ENCODE measurements around the gene PLTP.
"Not testable (repeated sequence)": the region's sequence is repeated elsewhere in the genome, so short reads cannot be mapped to it uniquely, and the experiment has no call there.

PLTP gene

DNA sequence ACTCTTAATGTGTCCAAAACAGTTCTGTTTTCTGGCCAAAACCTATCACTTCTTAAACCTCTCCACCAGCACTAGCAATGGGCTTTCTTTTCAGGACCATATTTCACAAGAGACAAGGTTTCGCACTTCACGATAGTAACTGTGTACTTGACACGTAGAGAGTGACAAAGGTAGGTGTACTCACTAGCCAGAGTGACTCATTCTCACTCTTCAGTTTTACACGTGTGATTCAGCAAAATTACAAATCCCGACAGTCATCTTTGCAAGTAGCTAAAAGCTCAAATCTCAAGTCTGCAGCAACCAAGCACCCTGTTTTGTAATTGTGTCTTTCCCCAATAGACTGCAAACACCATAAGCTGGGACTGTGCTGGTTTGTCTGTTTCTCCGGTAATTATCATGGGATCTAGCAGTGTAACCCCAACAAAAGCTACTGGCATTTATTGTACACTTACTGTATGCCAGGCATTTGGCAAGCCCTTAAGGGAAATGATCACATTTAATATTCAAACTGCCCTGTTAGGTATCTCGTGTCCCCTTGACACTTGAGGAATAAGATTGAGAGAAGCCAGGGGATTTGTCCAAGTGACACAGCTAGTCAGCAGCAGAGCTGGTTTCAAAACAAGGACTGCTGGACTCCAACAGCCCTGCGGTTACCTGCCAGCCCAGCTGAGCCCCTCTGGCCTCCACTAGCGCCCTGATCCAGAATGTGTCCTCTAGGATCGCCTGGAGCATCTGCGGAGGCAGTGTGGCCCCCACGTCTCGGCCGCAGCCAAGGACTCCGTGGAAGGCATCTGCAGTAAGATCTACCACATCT is 32.4 kb upstream of the PLTP start:
- no peak for DNase-seq

DNA sequence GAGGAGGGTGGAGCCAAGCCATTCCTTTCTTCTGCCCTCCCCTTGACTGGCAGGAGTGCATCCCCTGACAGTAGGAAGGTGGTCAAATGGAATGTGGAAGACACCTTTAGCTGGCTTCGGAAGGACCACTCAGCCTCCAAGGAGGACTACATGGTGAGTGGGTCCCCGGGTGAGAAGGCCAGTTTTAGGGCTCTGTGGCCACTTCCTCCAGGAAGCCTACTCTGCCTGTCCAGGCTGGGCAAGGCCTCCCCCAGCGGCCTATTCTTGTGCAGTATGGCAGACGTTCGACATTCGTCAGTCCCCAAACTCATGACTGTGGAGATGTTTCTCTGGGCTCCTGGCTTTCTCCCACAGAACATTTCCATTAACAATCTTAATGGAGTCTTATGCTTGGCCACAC is 31.7 kb upstream of the PLTP start:
- DNase-seq: no peak

DNA sequence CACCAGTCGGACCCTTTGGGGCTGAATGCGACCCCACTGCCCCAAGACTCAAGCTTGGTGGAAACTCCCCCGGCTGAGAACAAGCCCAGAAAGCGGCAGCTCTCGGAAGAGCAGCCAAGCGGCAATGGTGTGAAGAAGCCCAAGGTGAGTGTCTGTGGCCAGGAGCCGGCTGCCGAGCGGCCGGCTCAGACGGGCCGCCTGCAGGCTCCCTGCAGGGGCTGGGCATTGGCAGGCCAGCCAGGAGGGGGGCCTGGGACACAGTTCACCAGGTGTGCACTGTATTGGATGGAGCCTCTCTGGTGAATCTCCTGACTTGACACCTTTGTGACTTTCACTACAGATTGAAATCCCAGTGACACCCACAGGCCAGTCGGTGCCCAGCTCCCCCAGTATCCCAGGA is 28.5 kb upstream of the PLTP start:
- no peak for DNase-seq

DNA sequence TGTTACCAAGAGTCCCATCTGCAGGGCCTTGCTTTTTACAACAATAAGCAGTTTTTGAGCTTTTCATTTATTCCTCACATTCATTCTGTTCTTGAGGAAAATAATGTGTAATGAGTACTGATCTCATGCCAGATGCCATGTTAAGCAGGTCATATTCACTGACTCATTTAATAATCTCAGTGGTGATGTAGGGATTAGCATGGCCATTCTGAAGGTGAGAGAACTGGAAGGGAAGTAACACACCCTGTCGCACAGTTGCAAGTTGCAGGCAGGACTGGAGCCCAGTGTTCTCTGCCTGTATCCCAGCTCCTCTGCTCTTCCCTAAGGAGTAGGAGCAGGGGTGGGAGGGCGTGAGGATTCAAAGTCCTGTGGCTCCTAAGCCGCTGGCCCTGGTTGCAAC is 28.1 kb upstream of the PLTP start:
- DNase-seq: no peak

DNA sequence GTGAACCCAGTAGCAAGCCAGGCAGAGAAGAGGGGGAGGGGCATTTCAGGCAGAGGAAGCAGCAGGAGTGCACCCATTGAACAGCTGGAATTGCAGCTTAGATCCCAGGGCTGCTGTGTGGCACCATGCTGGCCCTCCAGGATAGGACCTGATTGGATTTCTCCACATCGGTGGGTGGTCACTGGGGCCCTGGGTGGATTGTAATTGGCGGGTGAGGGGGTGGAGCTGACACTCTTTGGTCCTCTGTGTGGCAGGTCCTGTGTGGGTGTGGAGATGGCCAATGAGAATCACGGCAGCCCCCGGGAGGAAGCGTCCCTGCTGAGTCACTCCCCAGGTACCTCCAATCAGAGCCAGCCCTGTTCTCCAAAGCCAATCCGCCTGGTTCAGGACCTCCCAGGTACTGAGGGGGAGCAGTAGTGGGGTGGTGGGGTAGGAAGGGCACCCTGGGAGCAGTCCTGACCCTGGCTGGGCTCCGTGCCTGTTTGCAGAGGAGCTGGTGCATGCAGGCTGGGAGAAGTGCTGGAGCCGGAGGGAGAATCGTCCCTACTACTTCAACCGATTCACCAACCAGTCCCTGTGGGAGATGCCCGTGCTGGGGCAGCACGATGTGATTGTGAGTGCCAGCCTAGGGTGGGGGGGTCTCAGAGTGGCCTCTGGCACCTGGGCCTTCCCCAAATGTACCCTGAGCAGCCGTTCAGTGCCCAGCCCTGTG is 26.9 kb upstream of the PLTP start:
- no peak for DNase-seq

DNA sequence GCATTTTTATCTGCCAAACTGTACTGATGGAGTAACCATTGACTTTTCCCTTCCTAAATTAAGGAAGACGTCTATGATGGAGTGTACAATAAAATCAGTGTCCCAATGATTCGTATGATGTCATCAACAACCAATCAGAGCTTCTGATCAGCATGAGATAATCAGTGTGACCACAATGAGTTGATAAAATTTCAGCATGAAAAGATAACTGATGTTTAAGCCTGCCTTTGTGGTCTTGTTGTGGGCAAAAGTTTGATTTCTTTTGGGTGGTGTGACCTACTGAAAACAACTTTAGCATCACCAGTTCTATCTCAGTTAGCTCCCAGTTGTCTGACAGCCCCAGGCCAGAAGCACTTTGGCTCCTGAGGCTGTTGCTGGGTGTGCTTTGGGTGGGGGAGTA is 25.8 kb upstream of the PLTP start:
- no peak for DNase-seq

DNA sequence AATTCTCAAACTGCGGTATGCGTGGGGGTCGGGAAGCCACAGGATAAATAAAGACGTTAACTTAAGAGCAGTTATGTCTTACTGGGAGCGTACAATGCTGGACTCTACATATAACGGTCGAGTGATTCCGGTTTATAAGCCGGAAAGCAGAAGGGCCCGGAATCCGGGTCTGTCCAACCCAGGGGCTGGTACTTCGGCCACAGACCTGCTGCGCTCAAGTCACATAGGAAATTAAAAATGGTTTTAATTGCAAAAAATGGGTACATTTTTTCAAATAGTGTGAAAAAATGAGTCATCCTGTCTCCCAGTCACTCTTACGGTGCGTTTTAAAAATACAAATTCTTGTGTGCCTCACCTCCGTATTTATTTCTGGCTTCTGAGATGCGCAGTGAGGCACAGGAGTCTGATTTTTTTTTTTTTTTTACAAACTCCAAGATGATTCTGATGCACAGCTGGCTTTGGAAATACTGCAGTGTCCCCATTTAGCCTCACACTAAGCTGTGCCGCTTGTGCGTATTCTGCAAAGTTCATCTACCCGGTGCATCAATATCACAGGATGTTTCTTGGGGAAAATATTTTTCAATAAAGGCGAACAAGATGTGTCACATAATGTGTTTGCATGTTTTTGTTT is 23.6 kb upstream of the PLTP start:
- DNase-seq: no peak

DNA sequence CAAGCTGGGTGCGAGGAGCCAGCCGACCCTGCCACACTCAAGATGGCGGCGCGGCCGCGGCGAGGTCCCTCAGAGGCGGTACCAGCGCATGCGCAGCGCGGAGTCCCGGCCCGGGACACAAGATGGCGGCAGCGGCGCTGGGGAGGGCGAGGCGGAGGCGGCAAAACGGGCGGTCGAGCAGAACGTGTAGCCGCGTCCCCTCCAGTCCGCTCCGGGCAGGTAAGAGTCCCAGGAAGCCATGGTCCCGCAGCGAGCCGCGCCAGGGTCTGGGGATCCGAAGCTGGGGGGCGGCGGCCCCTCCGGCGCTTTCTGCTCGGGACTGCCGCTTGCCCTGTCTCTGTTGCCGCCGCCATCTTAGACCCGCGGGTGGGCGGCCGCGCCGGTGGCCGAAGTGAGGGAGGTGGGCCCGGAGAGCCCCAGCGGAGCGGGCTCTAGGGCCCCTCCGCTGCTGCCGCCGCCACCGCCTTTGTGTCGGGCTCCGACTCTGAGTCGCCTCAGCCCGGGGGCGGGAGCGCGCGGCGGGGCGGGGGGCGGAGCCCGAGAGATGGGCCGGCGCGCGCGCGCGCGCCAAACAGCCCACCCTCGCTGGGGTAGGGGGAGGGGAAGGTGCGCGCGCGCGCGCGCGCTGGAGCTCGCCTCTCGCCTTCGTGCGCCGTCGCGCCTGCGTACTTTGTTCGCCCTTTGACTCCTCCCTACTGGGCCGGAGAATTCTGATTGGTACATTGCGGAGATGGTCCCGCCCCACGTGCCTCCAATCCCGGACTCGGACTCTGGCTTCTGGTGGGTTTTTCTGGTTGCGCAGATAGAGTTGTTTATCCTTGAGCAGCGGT is 22.8 kb upstream of the PLTP start, which contains the start of gene PCIF1:
Gene PCIF1 (plus strand): TSS at position 98 of the 830 bp plus-strand sequence. CDS start 4,317 bp downstream, outside the sequence.
- peak; percentile 96 for DNase-seq

DNA sequence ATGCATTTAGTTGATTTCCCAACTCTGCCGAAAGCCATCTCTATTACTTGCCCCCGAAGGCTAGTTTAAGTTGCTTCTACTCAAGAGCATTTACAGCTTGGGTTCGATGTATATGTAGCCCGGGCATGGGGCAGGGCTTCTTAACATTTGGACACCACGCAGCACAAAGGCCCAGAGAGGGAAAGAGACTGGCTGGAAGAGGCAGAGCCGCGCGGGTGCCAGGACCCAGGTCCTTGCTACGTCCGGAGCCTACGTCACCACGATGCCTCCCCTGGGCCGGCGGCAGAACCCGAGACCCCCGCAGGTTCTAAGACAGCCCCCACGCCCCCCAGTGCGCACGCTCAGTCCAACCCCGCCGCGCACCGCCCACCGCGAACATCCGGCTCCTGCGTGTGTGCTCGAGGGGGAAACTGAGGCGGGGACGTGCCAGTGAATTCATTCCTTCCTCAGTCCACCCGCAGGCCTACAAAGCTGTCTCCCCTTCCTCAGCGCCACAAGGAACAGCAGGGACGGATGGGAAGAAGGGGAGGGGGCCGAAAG is 22.2 kb upstream of the PLTP start:
- DNase-seq: peak; percentile 47

DNA sequence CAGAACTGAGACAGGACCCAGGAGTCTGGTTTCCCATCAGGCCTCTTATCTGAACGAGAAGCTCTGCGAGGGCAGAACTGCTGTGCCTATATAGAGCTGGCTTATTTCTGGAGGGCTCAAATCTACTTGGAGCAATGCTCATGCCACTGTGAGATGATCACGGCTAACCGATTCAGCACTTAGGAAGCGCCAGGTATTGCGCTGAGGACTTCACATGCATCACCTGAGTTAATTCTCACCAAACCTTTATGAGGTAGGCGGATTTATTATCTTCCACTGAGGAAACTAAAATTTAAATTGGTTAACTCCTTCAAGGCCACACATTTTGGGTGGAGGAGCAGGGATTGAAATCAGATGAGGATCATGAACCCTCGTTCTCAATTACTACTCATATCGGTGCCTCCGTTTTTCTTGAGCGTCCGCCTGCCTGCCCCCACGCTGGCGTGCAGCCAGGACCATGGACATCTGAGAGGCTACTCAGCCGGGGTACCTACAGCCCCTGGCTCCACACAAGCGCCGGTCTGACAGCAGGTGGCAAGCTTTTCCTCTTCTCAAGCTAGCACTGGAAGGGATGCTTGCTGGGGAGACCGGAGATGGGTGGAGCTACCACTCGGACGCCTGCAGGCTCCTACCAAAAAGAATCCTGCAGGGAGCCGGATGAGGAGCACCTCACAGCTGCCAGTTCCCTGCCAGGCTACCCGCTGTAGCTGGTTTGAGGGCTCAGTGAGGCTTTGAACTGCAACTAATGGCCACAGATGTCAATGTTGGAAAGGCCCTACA is 21.5 kb upstream of the PLTP start:
- peak; percentile 75 for DNase-seq

DNA sequence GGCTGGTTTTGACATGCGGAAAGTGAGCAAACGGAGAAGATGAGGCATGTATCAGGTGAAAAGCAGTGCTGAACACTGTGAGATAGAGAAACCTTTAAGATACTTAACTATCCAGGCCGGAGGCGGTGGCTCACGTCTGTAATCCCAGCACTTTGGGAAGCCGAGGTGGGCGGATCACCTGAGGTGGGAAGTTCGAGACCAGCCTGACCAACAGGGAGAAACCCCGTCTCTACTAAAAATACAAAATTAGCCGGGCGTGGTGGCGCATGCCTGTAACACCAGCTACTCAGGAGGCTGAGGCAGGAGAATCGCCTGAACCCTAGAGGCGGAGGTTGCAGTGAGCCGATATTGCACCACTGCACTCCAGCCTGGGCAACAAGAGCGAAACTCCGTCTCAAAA is 19.7 kb upstream of the PLTP start:
- DNase-seq: not testable (repeated sequence)

DNA sequence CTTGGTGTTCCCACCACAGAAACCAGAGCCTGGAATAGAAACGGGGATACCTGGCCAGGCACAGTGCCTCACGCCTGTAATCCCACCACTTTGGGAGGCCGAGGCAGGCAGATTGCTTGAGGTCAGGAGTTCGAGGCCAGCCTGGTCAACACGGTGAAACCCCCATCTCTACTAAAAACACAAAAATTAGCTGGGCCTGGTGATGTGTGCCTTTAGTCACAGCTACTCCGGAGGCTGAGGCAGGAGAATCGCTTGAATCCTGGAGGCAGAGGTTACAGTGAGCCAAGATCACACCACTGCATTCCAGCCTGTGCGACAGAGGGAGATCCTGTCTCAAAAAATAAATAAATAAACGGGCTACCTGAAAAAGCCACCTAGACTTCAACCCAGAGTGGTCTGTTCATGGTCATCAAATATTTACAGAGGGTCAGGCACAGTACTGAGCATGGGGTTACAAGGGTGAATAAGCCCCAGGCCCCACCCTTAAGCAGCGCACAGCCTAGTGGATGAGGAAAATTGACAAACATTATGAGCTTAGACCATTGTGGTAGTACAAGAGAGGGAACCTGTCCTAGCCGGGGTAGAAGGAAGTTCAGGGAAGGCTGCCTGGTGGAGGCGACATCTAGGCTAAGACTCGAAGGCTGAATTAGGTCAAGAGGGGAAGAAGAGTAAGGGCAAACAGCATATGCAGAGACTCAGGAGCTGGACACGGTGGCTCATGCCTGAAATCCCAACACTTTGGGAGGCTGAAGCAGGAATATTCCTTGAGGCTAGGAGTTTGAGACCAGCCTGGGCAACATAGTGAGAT is 15.3 kb upstream of the PLTP start:
- no peak for DNase-seq

DNA sequence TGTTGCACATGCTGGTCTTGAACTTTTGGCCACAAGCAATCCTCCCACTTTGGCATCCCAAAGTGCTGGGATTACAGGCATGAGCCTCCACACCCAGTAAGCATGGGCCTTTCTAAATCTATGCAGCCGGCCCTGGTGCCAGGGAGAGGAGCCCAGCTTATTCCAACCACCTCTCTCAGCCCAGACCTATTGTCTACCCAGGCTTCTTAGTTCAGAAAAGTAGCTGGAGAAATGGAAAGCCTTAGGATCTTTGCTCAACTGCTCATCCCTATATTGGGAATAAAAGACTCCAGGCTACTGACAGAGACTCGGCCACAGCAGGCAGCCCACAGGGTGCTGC is 14.7 kb upstream of the PLTP start:
- no peak for DNase-seq

DNA sequence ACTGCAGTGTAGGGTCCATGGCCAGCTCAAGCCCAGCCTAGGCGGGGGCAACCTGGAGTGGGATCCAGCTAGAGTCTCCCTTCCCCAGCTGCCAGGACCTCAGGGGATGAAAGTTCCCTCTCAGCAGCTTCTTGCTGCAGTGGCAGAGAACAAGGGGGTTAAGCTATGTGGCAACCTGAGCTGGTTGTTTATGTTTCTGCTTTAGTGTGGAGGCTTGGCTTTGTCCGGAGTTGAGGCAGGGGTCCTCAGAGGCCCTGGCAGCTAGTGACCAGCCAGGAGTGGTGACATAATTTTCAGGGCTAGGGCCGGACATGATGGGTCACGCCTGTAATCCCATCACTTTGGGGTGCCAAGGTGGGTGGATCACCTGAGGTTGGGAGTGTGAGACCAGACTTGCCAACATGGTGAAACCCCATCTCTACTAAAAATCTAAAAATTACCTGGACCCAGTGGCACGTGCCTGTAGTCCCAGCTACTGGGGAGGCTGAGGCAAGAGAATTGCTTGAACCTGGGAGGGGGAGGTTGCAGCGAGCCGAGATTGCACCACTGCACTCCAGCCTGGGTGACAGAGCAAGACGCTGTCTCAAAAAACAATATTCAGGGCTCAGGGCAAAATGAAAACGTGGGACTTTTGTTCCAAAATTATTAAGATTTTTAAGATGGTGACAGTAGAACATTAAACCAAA is 14.0 kb upstream of the PLTP start:
- no peak for DNase-seq

DNA sequence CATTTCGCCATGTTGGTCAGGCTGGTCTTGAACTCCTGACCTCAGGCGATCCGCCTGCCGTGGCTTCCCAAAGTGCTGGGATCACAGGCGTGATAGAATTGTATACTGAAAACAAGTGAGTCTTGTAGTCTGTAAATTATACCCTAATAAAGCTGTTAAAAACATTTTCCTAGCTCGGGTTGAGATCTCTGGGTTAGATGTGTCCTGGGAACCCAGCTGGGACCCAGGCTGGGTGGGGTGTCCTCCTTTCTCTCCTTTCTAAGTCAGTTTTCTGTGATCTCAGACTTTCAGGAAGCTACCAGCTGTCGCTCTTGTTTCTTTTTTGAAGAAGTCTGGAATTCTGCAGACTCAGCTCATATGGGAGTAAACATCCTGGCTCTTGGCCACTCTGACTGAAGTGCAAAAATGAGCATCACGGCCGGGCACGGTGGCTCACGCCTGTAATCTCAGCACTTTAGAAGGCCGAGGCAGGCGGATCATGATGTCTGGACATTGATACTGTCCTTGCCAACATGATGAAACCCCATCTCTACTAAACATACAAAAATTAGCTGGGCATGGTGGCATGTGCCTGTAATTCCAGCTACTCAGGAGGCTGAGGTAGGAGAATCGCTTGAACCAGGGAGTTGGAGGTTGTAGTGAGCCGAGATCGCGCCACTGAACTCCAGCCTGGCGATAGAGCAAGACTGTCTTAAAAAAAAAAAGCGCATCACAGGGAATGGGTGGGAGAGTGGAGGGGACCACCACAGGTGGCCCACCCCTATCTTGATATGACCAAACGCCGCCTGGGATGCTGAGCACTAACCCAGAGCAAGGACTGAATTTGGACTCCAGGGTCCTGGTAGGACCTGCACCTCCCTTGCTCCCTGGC is 12.7 kb upstream of the PLTP start:
- DNase-seq: no peak

DNA sequence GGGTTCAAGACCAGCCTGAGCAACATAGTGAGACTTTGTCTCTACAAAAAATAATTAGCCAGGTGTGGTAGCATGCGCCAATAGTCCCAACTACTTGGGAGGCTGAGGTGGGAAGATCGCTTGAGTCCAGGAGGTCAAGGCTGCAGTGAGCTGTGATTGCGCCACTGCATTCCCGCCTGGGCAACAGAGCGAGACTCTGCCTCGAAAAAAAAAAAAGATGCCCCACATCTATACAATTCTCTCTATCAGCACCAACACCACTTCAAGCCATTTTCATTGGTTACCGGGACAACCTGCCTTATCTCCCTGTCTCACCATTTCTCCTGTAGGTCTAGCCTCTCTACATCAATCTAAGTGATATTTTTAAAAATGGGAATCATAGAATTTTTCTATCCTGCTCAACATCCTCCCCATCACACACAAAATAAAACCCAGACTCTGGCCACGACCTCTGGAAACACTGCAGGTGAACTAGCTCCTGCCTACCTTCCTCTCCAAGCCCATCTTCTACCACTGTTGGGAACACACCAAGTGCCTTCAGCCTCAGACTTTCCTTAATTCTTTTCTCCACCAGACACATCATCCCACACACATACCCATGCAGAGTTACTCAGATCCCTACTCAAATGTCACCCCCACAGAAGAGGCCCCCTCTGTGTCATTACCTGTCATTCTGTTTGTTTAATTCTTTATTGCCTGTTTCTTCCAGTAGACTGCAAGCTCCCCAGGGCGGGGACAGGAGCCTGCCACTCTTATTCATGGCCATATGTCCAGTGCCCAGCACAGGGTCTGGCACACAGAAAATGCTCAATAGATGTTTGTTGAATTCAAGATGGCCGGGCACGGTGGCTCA is 9.6 kb upstream of the PLTP start:
- no peak for DNase-seq

DNA sequence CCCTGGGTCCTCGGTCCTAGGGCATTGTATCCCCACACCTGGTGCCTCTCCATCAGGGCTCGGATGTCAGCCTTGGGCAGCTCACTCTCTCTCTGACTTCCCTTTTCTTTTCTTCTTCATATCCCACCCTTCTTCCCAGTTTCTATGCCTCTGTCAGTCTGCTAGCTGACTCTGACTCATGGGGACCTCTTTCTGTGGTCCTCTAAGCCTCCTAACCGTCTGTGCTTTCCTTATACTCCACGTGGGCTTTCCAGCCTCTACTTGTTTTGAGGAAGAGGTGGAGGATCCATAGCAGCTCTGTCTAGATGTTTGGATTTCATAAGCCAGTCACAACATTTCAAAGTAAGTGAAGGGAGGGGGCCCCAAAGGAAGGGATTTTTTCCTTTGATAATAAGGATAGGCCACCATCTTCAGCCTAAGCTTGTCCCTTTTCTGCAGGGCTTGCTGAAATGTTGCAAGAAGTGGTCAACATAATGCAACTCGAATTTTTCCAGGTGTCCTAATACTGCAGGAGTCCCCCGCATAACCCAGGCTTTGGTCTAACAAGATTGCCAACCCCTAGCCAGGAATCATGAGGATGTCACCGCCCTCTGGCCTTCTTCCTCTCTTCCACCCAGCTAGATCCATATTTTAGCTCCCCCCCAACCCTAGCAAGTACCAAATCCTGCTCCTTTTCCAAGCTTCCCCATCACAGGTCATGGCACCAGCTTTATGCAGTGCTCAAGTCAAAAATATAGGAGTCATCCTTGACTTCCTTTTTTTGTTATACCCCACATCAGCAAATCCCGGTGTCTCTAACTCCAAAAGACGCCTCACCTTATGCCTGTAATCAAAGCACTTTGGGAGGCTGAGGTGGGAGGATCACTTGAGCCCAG is 8.7 kb upstream of the PLTP start:
- DNase-seq: no peak

Data from NCI-H2029 (cell line).